SK-N-MC (cell line): Measurements from ENCODE around the gene ST8SIA6.

ENCODE experiments used
- EZH2 ChIP-seq: fragments of 200-600 bp; sonication (generic); IDR thresholded peaks from one replicate; pipeline ENCODE4 v1.6.1; 2017; ENCODE audit warnings: antibody characterized with exemption
- POLR2AphosphoS5 ChIP-seq: IDR thresholded peaks from 2 replicates; pipeline ENCODE4 v1.6.1; 2012; ENCODE audit warnings: mild to moderate bottlenecking, low read depth, low read length, borderline replicate concordance

DNA sequence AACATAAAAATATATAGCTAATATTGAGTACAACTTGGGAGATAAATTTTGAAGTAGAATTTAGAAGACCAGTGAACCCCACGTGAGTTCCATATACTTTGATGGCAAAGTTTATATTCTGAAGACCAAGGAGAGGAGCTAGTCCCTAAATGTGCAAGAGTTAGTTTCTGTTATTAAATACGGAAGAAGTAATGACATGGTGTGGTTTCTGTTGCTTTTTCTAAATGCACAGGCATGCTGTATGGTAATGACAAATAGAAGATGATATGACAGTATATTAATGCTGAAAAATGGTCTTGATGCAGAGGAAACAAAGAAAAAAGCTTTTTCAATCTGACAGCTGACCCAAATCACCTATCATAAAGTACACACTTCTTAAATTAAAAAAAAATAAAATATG lies 101.8 kb downstream of the ST8SIA6 start:
- TF ChIP-seq EZH2 = no peak
- TF ChIP-seq POLR2AphosphoS5 = no peak
